GM18873 (cell line): ENCODE data around the gene GNG3.
"Not testable (repeated sequence)": the region's sequence is repeated elsewhere in the genome, so short reads cannot be mapped to it uniquely, and the experiment has no call there.

Experiments
- ATAC-seq: cut with Tn5 transposase; IDR thresholded peaks from one replicate; pipeline ENCODE4 v1.9.1; 2021; ENCODE audit warnings: mild to moderate bottlenecking, moderate library complexity, moderate number of reproducible peaks; ENCODE audit not compliant: unreplicated experiment, low FRiP score

Gene GNG3

GRCh38 chr11:62707277-62707861, at the start of gene GNG3, which contains the start of gene BSCL2:
Gene GNG3, plus strand, starts transcription at chr11:62707676. Its CDS starts 620 bp downstream, at chr11:62708296.
Gene BSCL2, minus strand, starts transcription at chr11:62707424. Its CDS starts 229 bp downstream, at chr11:62707195.
- no peak for ATAC-seq

DNA sequence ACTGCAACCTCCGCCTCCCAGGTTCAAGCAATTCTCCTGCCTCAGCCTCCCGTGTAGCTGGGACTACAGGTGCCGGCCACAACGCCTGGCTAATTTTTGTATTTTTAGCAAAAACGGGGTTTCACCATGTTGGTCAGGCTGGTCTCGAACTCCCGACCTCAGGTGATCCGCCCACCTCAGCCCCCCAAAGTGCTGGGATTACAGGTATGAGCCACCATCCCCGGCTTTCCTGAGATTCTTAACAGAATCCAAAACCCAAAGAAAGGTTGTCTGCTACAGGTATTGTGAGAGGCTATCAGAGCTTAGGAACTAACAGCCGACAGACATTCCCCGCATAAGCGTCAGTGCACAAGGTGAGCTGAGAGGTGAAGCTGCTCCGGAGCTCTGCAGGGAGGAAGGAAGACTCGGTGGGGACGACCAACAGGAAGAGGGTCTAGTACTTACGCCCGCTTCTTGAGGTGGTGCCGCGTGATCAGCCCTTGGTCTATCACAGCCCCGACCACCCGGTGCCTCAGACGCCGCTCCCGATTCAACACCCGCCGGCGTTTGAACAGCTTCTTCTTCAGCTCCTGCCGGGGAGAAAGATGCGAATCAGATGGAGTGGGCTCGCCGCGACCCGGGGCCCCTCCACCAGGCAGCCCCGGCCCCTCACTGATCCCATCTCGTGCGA, 42.9 kb upstream of the GNG3 start:
- ATAC-seq = peak; percentile 12

DNA sequence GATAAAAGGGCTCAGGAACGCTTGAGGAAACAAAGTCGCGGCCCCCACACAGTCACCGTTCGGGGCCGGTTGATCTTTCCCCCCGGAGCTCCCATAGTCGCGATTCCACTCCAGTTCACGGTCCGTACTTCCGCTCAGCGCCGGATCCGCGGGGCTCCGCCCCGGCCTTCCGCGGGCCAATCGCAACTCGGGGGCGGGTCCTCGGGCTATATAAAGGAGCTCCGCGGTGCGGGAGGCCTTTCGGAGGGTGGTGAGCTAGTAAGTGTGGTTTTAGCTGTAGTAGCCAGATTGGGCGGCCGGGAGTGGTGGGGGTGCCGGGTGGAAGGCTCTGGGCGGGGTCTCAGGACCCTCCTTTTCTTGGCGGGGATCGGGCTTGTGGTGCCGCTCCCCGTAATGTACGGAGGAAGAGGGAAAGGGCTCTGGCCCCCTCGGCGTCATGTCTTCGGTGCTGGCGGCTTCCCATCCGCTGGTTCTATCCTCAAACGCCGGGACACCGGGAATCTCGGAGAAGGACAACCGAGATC, 42.3 kb upstream of the GNG3 start, which contains the start of the genes C11orf98 and CSKMT:
Gene C11orf98, minus strand, starts transcription at position 136 of the 524 bp plus-strand sequence. Its CDS starts 41 bp downstream, at position 95.
Gene CSKMT, plus strand, starts transcription at position 238 of the 524 bp plus-strand sequence. CDS start 568 bp downstream, outside the sequence.
- ATAC-seq = peak; percentile 57

DNA sequence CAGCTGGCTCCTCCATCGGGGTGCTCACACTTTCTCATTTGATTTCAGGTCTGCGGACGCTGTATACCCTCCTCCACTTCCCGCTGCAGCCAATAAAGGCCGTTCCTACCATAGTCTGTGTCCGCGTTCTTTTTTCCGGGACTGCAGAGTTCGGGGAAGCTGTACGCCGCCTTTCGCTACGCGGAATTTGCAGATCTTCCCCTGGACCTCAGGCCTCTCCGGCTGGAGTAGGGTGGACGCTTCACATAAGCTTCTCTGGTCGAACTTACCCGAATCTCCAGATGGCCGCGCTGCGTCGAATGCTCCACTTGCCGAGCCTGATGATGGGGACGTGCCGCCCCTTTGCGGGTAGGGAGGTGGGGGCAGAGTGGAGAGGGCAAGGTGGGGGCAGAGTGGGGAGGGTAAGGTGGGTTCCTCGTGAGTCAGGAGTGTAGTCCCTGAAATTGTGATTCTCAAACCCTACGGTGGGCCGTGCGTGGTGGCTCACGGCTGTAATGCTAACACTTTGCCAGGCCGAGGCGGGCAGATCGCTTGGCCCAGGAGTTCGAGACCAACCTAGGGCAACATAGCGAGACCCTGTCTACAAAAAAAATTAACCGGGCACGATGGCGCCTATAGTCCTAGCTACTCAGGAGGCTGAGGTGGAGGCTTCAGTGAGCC, 41.7 kb upstream of the GNG3 start:
- peak; percentile 12 for ATAC-seq

DNA sequence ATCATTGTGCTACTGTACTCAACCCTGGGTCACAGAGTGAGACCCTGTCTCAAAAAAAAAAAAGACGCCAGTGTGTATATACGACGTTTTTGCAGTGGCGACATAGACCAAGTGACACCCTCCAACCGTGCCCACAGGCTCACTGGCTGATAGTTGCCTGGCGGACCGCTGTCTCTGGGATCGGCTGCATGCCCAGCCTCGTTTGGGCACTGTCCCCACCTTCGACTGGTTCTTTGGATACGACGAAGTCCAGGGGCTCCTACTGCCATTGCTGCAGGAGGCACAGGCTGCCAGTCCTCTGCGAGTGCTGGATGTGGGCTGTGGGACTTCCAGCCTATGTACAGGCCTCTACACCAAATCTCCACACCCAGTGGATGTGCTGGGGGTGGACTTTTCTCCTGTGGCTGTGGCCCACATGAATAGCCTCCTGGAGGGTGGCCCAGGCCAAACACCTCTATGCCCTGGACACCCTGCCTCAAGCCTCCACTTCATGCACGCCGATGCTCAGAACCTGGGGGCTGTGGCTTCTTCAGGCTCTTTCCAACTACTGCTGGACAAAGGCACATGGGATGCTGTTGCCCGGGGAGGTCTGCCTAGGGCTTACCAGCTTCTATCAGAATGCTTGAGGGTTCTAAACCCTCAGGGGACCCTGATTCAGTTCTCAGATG, 41.1 kb upstream of the GNG3 start:
- no peak for ATAC-seq

GRCh38 chr11:62667460-62667859, 40.0 kb upstream of the GNG3 start:
- no peak for ATAC-seq

DNA sequence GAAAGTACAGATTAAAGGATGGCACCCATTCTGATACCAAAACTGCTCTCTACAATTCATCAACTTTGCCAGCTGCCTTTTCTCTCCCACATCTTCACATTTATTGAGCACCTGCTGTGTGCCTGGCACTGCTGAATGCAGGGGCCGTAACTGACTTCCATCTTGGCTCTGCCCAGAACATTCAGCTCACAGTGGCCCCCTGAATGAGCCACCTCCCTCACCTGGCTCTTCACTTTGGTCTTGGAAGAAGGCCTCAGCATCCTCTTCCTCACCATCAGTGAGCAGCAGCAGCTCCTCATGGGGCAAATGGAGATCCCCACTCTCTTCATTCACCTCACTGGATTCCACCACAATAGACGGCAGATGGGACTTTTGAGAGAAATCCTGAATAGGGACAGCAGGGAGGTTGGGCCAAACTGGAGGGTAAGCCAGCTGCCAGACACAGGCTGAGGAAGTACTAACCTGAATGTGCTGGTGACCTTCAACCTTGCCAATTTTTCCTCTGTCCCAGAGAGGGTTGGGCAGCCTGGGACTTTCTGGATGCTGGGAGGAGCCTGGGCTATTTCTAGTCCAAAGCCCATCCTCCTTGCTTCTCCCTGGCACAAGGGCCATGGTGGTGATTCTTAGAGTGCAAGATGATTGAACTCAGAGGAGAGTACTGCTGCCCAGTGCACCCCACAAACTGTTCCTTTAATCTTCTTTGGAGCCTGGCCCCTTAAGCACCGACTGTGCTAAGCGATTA, 37.9 kb upstream of the GNG3 start:
- ATAC-seq = no peak

- no peak for ATAC-seq
These were observed 36.3 kb upstream of the GNG3 start for GRCh38 chr11:62671236-62671607.

DNA sequence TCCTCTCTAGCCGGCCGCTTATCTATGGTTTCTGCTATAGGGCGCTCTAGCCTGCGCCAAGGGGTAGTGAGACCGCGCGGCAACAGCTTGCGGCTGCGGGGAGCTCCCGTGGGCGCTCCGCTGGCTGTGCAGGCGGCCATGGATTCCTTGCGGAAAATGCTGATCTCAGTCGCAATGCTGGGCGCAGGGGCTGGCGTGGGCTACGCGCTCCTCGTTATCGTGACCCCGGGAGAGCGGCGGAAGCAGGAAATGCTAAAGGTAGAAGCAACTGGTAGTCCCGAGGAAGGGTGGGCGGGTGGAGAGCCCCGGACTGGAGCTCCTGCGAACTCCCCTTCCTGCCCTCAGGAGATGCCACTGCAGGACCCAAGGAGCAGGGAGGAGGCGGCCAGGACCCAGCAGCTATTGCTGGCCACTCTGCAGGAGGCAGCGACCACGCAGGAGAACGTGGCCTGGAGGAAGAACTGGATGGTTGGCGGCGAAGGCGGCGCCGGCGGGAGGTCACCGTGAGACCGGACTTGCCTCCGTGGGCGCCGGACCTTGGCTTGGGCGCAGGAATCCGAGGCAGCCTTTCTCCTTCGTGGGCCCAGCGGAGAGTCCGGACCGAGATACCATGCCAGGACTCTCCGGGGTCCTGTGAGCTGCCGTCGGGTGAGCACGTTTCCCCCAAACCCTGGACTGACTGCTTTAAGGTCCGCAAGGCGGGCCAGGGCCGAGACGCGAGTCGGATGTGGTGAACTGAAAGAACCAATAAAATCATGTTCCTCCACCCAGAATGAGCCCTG, 35.7 kb upstream of the GNG3 start, which contains the start of the genes LBHD1 and UQCC3:
Gene LBHD1, minus strand, starts transcription at position 660 of the 782 bp plus-strand sequence. CDS start 2,236 bp downstream, outside the sequence.
Gene UQCC3, plus strand, starts transcription at position 66 of the 782 bp plus-strand sequence. Its CDS starts 73 bp downstream, at position 139.
- ATAC-seq = no peak

- no peak for ATAC-seq
These were observed 34.3 kb upstream of the GNG3 start for GRCh38 chr11:62673196-62673525.

GRCh38 chr11:62675415-62675814, 32.1 kb upstream of the GNG3 start:
- ATAC-seq = not testable (repeated sequence)

DNA sequence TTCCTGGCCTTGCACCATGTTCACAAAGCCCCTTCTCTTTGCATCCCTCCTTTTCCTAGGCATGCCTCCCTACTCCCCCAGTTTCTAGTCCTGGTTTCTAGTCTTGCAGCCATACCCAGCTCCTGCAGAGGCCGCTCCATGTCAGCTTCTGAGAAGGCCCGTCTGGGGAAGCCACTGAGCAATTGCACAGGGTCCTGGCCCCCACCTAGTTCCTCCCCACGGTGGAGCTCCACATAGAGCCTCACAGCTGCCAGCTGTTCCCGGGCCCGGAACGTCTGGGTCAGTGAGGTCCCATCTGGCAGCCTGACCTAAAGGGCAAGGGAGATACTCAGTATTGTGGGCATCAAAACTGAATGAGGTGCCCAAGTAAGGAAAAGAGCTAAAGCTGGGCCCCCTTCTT, 30.8 kb upstream of the GNG3 start:
- ATAC-seq = no peak

GRCh38 chr11:62677156-62677555, 30.3 kb upstream of the GNG3 start:
- no peak for ATAC-seq

- no peak for ATAC-seq
These were observed 29.8 kb upstream of the GNG3 start for GRCh38 chr11:62677714-62678113.

- no peak for ATAC-seq
These were observed 29.1 kb upstream of the GNG3 start for GRCh38 chr11:62678433-62678769.

DNA sequence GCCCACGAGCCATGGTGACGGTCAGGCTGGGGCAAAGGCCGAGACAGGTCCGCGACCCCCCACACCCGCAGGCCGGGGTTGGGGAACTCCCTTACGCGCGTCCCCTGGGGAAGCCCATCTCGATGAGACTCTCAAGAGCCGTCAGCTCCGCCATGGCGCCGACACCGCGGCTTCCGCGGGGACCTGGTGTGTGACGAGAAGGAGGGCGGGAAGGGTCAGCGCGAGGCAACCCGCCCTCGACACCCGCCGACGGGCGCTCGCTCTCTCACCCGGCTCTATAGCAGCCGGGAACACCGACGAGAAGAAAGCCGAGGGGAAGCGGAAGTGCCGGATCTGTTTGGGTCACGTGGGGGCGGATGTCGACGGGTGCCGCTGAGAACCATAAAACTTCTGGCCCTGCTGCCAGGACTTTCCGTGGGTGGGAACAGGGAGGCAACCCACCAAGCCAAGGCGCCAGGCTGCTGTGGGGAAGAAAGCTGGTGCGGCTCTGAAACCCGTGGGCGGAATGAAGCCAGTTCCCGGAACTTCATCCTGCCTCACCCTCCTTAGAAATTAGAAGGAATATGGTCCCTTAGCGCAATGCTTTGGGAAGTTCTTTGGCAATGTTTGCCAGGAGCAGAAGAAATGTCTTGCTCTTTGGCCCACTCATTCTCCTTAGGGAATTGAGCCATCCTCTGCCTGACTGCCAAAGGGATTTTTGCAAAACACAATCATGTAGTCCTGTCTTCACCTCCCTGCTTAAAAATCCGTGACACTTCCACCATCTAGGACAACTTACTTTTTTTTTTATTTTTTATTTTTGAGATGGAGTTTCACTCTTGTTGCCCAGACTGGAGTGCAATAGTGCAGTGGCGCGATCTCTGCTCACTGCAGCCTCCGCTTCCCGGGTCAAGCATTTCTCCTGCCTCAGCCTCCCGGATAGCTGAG, 28.4 kb upstream of the GNG3 start, which contains the start of gene UBXN1:
Gene UBXN1, minus strand, starts transcription at position 304 of the 927 bp plus-strand sequence. Its CDS starts 150 bp downstream, at position 154.
- peak; percentile 45 for ATAC-seq

- no peak for ATAC-seq
These were observed 26.6 kb upstream of the GNG3 start for GRCh38 chr11:62680825-62681240.

- no peak for ATAC-seq
These were observed 25.0 kb upstream of the GNG3 start for GRCh38 chr11:62682518-62682917.
